Lower lobe of right lung (tissue), 2 donors: Measurements from ENCODE around the gene HIPK2. TPM values are rescaled to one million over a fixed set of nuclear protein-coding genes. Genes with fewer than 3 reads are reported as not detected.

Source experiments
- ATAC-seq, 2 donors: fragments of 200-7000 bp; cut with Tn5 transposase; one replicate each; pipeline ENCODE4 v1.9.1; 2020 to 2022; ENCODE audit warnings: mild to moderate bottlenecking in 2 of 2, moderate library complexity in 2 of 2
- DNase-seq: peaks from one replicate; pipeline ENCODE4 v3.0.0-alpha.2; 2020
- H3K27ac ChIP-seq: fragments of 200-600 bp; one replicate; pipeline ENCODE4 v1.8.0; 2022
- H3K27me3 ChIP-seq: fragments of 200-600 bp; one replicate; pipeline ENCODE4 v1.8.0; 2022; ENCODE audit warnings: low read depth
- H3K36me3 ChIP-seq: fragments of 200-600 bp; one replicate; pipeline ENCODE4 v1.8.0; 2022; ENCODE audit warnings: mild to moderate bottlenecking
- H3K4me1 ChIP-seq: fragments of 200-600 bp; one replicate; pipeline ENCODE4 v1.8.0; 2022
- H3K4me3 ChIP-seq: fragments of 200-600 bp; one replicate; pipeline ENCODE4 v1.8.0; 2022; ENCODE audit warnings: mild to moderate bottlenecking
- H3K9me3 ChIP-seq: fragments of 200-600 bp; one replicate; pipeline ENCODE4 v1.8.0; 2022
- CTCF ChIP-seq: fragments of 200-600 bp; IDR thresholded peaks from one replicate; pipeline ENCODE4 v1.8.0; 2022; ENCODE audit warnings: antibody characterized with exemption, mild to moderate bottlenecking
- intact Hi-C: fragments of 100-400 bp; cut with DNase I; formaldehyde crosslinking; loops from one replicate; pipeline ENCODE4 v1.11.0; 2022
- total RNA-seq: library from RNA; stranded (reverse); fragmentation: NEBNext Ultra II Directional; extraction: Animal tissue kit (Norgen Biotek cat#: 25700); gene quantifications from one replicate; pipeline ENCODE4 v1.2.1, GENCODE V29; 2021
- donor health status: DM: no; HTN: yes; CAD: no; lungs with severe emphysema.

HIPK2 gene
- total RNA-seq, 1 donor from 2014 or later = 81.0 TPM

GRCh38 chr7:139630643-139631519, 146.9 kb downstream of the HIPK2 start:
- intact Hi-C loops = no loop called here
- Histone ChIP-seq H3K4me1 (peaks cover 9% of the 10 kb centered on the region), H3K27me3 (no peaks in the 10 kb centered on the region), H3K4me3 (no peak overlapping the region), H3K36me3 (peaks cover 69% of the 10 kb centered on the region), H3K9me3 (no peaks in the 10 kb centered on the region), H3K27ac (no peak overlapping the region)
- ATAC-seq (no peak), DNase-seq (no peak)
- no peak for TF ChIP-seq CTCF

- Histone ChIP-seq H3K27me3 (no peaks in the 10 kb centered on the region), H3K4me1 (peaks cover 9% of the 10 kb centered on the region), H3K9me3 (no peaks in the 10 kb centered on the region), H3K4me3 (no peak overlapping the region), H3K27ac (no peak overlapping the region), H3K36me3 (peaks cover 83% of the 10 kb centered on the region)
- ATAC-seq (no peak), DNase-seq (no peak)
- intact Hi-C loops = no loop called here
- TF ChIP-seq CTCF = no peak
Observed at GRCh38 chr7:139629392-139630082, 148.3 kb downstream of the HIPK2 start.

GRCh38 chr7:139627831-139628230, 150.0 kb downstream of the HIPK2 start:
- no peak for TF ChIP-seq CTCF
- H3K4me1 ChIP-seq = peaks cover 9% of the 10 kb centered on the region
- H3K27me3 ChIP-seq = no peaks in the 10 kb centered on the region
- no peak for ATAC-seq
- no peak overlapping the region for H3K27ac ChIP-seq
- peaks cover 95% of the 10 kb centered on the region for H3K36me3 ChIP-seq
- no peaks in the 10 kb centered on the region for H3K9me3 ChIP-seq
- no peak overlapping the region for H3K4me3 ChIP-seq
- intact Hi-C loops = no loop called here
- DNase-seq = no peak

- intact Hi-C loops = no loop called here
- Histone ChIP-seq H3K4me1 (peaks cover 9% of the 10 kb centered on the region), H3K27ac (no peak overlapping the region), H3K4me3 (no peak overlapping the region), H3K27me3 (no peaks in the 10 kb centered on the region), H3K36me3 (peaks cover 98% of the 10 kb centered on the region), H3K9me3 (no peaks in the 10 kb centered on the region)
- DNase-seq (no peak), ATAC-seq (no peak)
- no peak for TF ChIP-seq CTCF
Observed at GRCh38 chr7:139626817-139627216, 151.0 kb downstream of the HIPK2 start.

- Histone ChIP-seq H3K27me3 (no peaks in the 10 kb centered on the region), H3K9me3 (no peaks in the 10 kb centered on the region), H3K36me3 (peaks cover 97% of the 10 kb centered on the region), H3K4me3 (no peak overlapping the region), H3K27ac (no peak overlapping the region), H3K4me1 (peaks cover 9% of the 10 kb centered on the region)
- intact Hi-C loops = no loop called here
- ATAC-seq = peak in 1 of 2 donors; percentile 34
- TF ChIP-seq CTCF = no peak
- no peak for DNase-seq
Observed at GRCh38 chr7:139623518-139623917, 154.3 kb downstream of the HIPK2 start.
